IMR-90 (cell line): ENCODE data around the gene IQCK. TPM values are rescaled to one million over a fixed set of nuclear protein-coding genes. Genes with fewer than 3 reads are reported as not detected.

Experiments
- ATAC-seq: fragments of 200-7000 bp; cut with Tn5 transposase; 2 replicates; pipeline ENCODE4 v1.9.1; 2020; ENCODE audit warnings: low read depth, mild to moderate bottlenecking, moderate library complexity
- BruUV-seq: library from RNA; stranded (reverse); fragments of 400-500 nt; replicated peaks from 2 replicates; lab custom pipeline; 2021; lab: Mats Ljungman, UMichigan
- CTCF ChIA-PET: fragments of 300-600 bp; formaldehyde crosslinking; extraction: SDS; loops from one replicate; lab custom pipeline; 2021; ENCODE audit warnings: antibody characterized with exemption; lab: Yijun Ruan, JAX
- POLR2A ChIA-PET: fragments of 300-600 bp; sonication (Branson Sonifier 250); formaldehyde crosslinking; loops from one replicate; lab custom pipeline; 2022; ENCODE audit warnings: antibody characterized with exemption; ENCODE audit not compliant: unreplicated experiment; lab: Charles Lee
- DNase-seq: peaks from one replicate; pipeline ENCODE4 v3.0.0; 2013
- H2AFZ ChIP-seq: replicated peaks from 2 replicates; pipeline ENCODE3; 2013; ENCODE audit warnings: low read length, mild to moderate bottlenecking; ENCODE audit not compliant: poor library complexity
- H2AK5ac ChIP-seq: 2 replicates; pipeline ENCODE4 v1.6.1; 2013; ENCODE audit warnings: low read depth, low read length, inconsistent platforms
- H2AK9ac ChIP-seq: replicated peaks from 2 replicates; pipeline ENCODE3; 2013; ENCODE audit warnings: mild to moderate bottlenecking, low read depth, low read length, moderate library complexity; ENCODE audit not compliant: poor library complexity
- H2BK120ac ChIP-seq: 2 replicates; pipeline ENCODE4 v1.6.1; 2013; ENCODE audit warnings: low read depth, low read length, inconsistent platforms
- H2BK15ac ChIP-seq: 3 replicates; pipeline ENCODE4 v1.6.1; 2013; ENCODE audit warnings: low read depth, low read length, inconsistent platforms
- H2BK20ac ChIP-seq: 2 replicates; pipeline ENCODE4 v1.6.1; 2013; ENCODE audit warnings: low read depth, mild to moderate bottlenecking, inconsistent platforms, low read length, moderate library complexity
- H2BK5ac ChIP-seq: 2 replicates; pipeline ENCODE4 v1.6.1; 2013; ENCODE audit warnings: mild to moderate bottlenecking, low read depth, low read length, inconsistent platforms; ENCODE audit not compliant: poor library complexity, severe bottlenecking
- H3K14ac ChIP-seq: replicated peaks from 2 replicates; pipeline ENCODE4 v1.6.1; 2013; ENCODE audit warnings: low read depth, low read length, inconsistent platforms
- H3K18ac ChIP-seq: 2 replicates; pipeline ENCODE4 v1.6.1; 2013; ENCODE audit warnings: low read depth, low read length, control low read depth
- H3K23ac ChIP-seq: 2 replicates; pipeline ENCODE4 v1.6.1; 2013; ENCODE audit warnings: low read depth, low read length, inconsistent platforms
- H3K27ac ChIP-seq: 2 replicates; pipeline ENCODE4 v1.5.1; 2013; ENCODE audit warnings: mild to moderate bottlenecking, control low read depth, low read length; ENCODE audit not compliant: insufficient read depth
- H3K27me3 ChIP-seq: 2 replicates; pipeline ENCODE4 v1.6.1; 2013; ENCODE audit warnings: low read length; ENCODE audit not compliant: control insufficient read depth, insufficient read depth
- H3K36me3 ChIP-seq: 2 replicates; pipeline ENCODE4 v1.6.1; 2013; ENCODE audit warnings: low read length, mixed read lengths; ENCODE audit not compliant: control insufficient read depth, insufficient read depth
- H3K4ac ChIP-seq: 2 replicates; pipeline ENCODE4 v1.6.1; 2013; ENCODE audit warnings: low read depth, low read length, inconsistent platforms
- H3K4me1 ChIP-seq: 2 replicates; pipeline ENCODE4 v1.6.1; 2013; ENCODE audit warnings: low read length, mixed read lengths; ENCODE audit not compliant: control insufficient read depth, insufficient read depth
- H3K4me2 ChIP-seq: 2 replicates; pipeline ENCODE4 v1.6.1; 2013; ENCODE audit warnings: low read depth, mild to moderate bottlenecking, control low read depth, low read length, moderate library complexity
- H3K4me3 ChIP-seq: 2 replicates; pipeline ENCODE4 v1.5.1; 2013; ENCODE audit warnings: low read depth, mild to moderate bottlenecking, control low read depth, low read length, moderate library complexity; ENCODE audit not compliant: insufficient read depth
- H3K56ac ChIP-seq: 2 replicates; pipeline ENCODE4 v1.6.1; 2013; ENCODE audit warnings: low read length, inconsistent platforms; ENCODE audit not compliant: insufficient read depth; ENCODE audit errors: extremely low read depth
- H3K79me1 ChIP-seq, 2 experiments: 2 replicates each; pipeline ENCODE4 v1.6.1; 2013; ENCODE audit warnings: low read length in 2 of 2, inconsistent platforms in 1 of 2, low read depth in 1 of 2
- H3K9ac ChIP-seq: 2 replicates; pipeline ENCODE4 v1.6.1; 2013; ENCODE audit warnings: low read depth, low read length, control low read depth
- H3K9me1 ChIP-seq: 2 replicates; pipeline ENCODE4 v1.6.1; 2013; ENCODE audit warnings: low read length, inconsistent platforms; ENCODE audit not compliant: insufficient read depth
- H3K9me3 ChIP-seq: 2 replicates; pipeline ENCODE4 v1.6.1; 2013; ENCODE audit warnings: low read length; ENCODE audit not compliant: control insufficient read depth, insufficient read depth
- H4K20me1 ChIP-seq: 2 replicates; pipeline ENCODE4 v1.6.1; 2013; ENCODE audit warnings: low read length, inconsistent platforms; ENCODE audit not compliant: insufficient read depth
- H4K5ac ChIP-seq: 2 replicates; pipeline ENCODE4 v1.6.1; 2013; ENCODE audit warnings: mild to moderate bottlenecking, low read depth, low read length, control low read depth
- H4K8ac ChIP-seq, 2 experiments: 2 replicates each; pipeline ENCODE4 v1.6.1; 2013; ENCODE audit warnings: low read depth in 2 of 2, low read length in 2 of 2, control low read depth in 1 of 2, inconsistent platforms in 1 of 2
- H4K91ac ChIP-seq: 2 replicates; pipeline ENCODE4 v1.6.1; 2013; ENCODE audit warnings: low read depth, low read length, inconsistent platforms; ENCODE audit not compliant: insufficient read depth
- CHD1 ChIP-seq: IDR thresholded peaks from 2 replicates; pipeline ENCODE4 v1.6.1; 2012; ENCODE audit warnings: low read depth, low read length, improper control_type of control experiment
- MXI1 ChIP-seq: IDR thresholded peaks from 2 replicates; pipeline ENCODE4 v1.6.1; 2012; ENCODE audit warnings: low read depth, mild to moderate bottlenecking, low read length, moderate library complexity, borderline replicate concordance
- WGBS, 2 experiments: methylation state at CpG; one replicate each; pipeline versions ENCODE4 v1.1.5 to v1.1.7; 2013; ENCODE audit warnings: missing lambda C conversion rate in 2 of 2; ENCODE audit not compliant: insufficient read length in 1 of 2; ENCODE audit errors: extremely low coverage in 2 of 2; 5-methylcytosine and 5-hydroxymethylcytosine counted together
- dilution Hi-C: fragments of 300-500 bp; cut with HindIII; formaldehyde crosslinking; loops from one replicate; pipeline ENCODE4 v1.14.3; 2018; ENCODE audit warnings: low sequenced_read_pairs; ENCODE audit not compliant: unreplicated experiment
- in situ Hi-C: fragments of 300-500 bp; cut with MboI; formaldehyde crosslinking; loops from 3 replicates; pipeline ENCODE4 v1.14.3; 2019; ENCODE audit warnings: low sequenced_read_pairs, inconsistent platforms, mixed read lengths
- intact Hi-C: fragments of 100-400 bp; cut with micrococcal nuclease; formaldehyde crosslinking; loops from 2 replicates; pipeline ENCODE4 v1.10.0; 2022
- polyA plus RNA-seq, 3 experiments: library from polyadenylated mRNA; depleted of rRNA; stranded (reverse); fragments of >200 nt; gene quantifications; 2 replicates each; pipeline ENCODE4 v1.2.3, GENCODE V29; 2012; ENCODE audit warnings: low replicate concordance in 1 of 3
- total RNA-seq: library from RNA; depleted of rRNA; stranded (reverse); fragments of >200 nt; gene quantifications from 2 replicates; pipeline ENCODE4 v1.2.3, GENCODE V29; 2012

The IQCK gene
- total and polyA plus RNA-seq, 2 of the 4 experiments (the other 2 are of a cell fraction), result 4.1 to 5.4 TPM

GRCh38 chr16:19863990-19864389 lies 145.9 kb downstream of the IQCK start:
- Histone ChIP-seq H3K23ac (no peak overlapping the region), H4K20me1 (no peaks in the 10 kb centered on the region), H2AFZ (no peak overlapping the region), H2BK120ac (no peak overlapping the region), H3K14ac (no peak overlapping the region), H3K36me3 (peaks cover 3% of the 10 kb centered on the region; the same call in 1 of the 2 replicates), H3K27ac (no peak overlapping the region), H4K8ac (no peak overlapping the region), H2BK15ac (no peak overlapping the region), H2BK20ac (no peak overlapping the region), H2AK5ac (no peak overlapping the region), H3K18ac (no peak overlapping the region), H3K9me1 (peaks cover 10% of the 10 kb centered on the region; the same call in 1 of the 2 replicates), H3K79me1 (no peaks in the 10 kb centered on the region), H3K9ac (no peak overlapping the region), H2AK9ac (no peak overlapping the region), H2BK5ac (no peak overlapping the region), H4K91ac (no peak overlapping the region), H3K4me1 (peaks cover 3% of the 10 kb centered on the region; the same call in 1 of the 2 replicates), H3K4me2 (no peak overlapping the region), H3K4ac (no peak overlapping the region), H3K9me3 (no peaks in the 10 kb centered on the region), H3K56ac (no peak overlapping the region), H3K27me3 (no peaks in the 10 kb centered on the region), H4K5ac (no peak overlapping the region), H3K4me3 (no peak overlapping the region)
- POLR2A ChIA-PET, result no interaction called here
- TF ChIP-seq MXI1, result no peak
- no peak for TF ChIP-seq CHD1
- in situ Hi-C loops, result no loop called here
- ATAC-seq (no peak), DNase-seq (no peak)
- BruUV-seq, result no TSS peak
- CTCF ChIA-PET, result interaction anchor here (0.5 kb wide), 1 partner anchor 161 kb away, joined by 3 read pairs; no protein-coding TSS in a partner anchor
- no CpG with 5 or more reads among the region's 1 CpG for WGBS, 2 experiments
- intact Hi-C loops, result no loop called here
- dilution Hi-C loops, result no loop called here
